NCI-H446 (cell line): ENCODE data around the gene PRR5.
A peak's percentile ranks its signal among the peaks of the same experiment; 100 is the strongest.
"Not testable (repeated sequence)": the region's sequence is repeated elsewhere in the genome, so short reads cannot be mapped to it uniquely, and the experiment has no call there.

Source experiments
- DNase-seq, 2 experiments: peaks; one replicate each; lab custom pipeline; 2025; lab: John Stamatoyannopoulos, UW

PRR5 gene

GRCh38 chr22:44701824-44702478 is at the start of gene PRR5:
PRR5 (plus strand) TSS chr22:44702204; CDS start chr22:44702475, 271 bp downstream.
- peak in 1 of 2 experiments; percentile 20 for DNase-seq

GRCh38 chr22:44652866-44653265 is 49.1 kb upstream of the PRR5 start:
- not testable (repeated sequence) for DNase-seq

GRCh38 chr22:44658311-44658953 is 43.6 kb upstream of the PRR5 start:
- DNase-seq: peak; percentile 51 to 65

- DNase-seq: peak in 1 of 2 experiments; percentile 81
Observed at GRCh38 chr22:44659140-44659539, 42.9 kb upstream of the PRR5 start.

- DNase-seq: no peak
Observed at GRCh38 chr22:44660051-44660830, 41.8 kb upstream of the PRR5 start.

GRCh38 chr22:44661070-44661469 is 40.9 kb upstream of the PRR5 start:
- DNase-seq: no peak

- no peak for DNase-seq
Observed at GRCh38 chr22:44661659-44662569, 40.1 kb upstream of the PRR5 start.

GRCh38 chr22:44663256-44663999 is 38.6 kb upstream of the PRR5 start:
- no peak for DNase-seq

GRCh38 chr22:44664149-44664548 is 37.9 kb upstream of the PRR5 start:
- no peak for DNase-seq

- no peak for DNase-seq
Observed at GRCh38 chr22:44665115-44665514, 36.9 kb upstream of the PRR5 start.

GRCh38 chr22:44666207-44666585 is 35.8 kb upstream of the PRR5 start:
- DNase-seq: no peak

GRCh38 chr22:44667276-44667675 is 34.7 kb upstream of the PRR5 start:
- no peak for DNase-seq

- DNase-seq: no peak
Observed at GRCh38 chr22:44667829-44668189, 34.2 kb upstream of the PRR5 start.

- no peak for DNase-seq
Observed at GRCh38 chr22:44668190-44668885, 33.7 kb upstream of the PRR5 start.

GRCh38 chr22:44668886-44669521 is 33.0 kb upstream of the PRR5 start:
- no peak for DNase-seq

- DNase-seq: no peak
Observed at GRCh38 chr22:44669561-44669976, 32.4 kb upstream of the PRR5 start.

- no peak for DNase-seq
Observed at GRCh38 chr22:44670220-44670988, 31.6 kb upstream of the PRR5 start.

GRCh38 chr22:44671742-44672141 is 30.3 kb upstream of the PRR5 start:
- no peak for DNase-seq

- no peak for DNase-seq
Observed at GRCh38 chr22:44672632-44673031, 29.4 kb upstream of the PRR5 start.
